GM18498 (cell line): Measurements from ENCODE around the gene ACSF3.

Experiments used
- ATAC-seq: cut with Tn5 transposase; IDR thresholded peaks from one replicate; pipeline ENCODE4 v1.9.1; 2021; ENCODE audit warnings: mild to moderate bottlenecking, moderate library complexity; ENCODE audit not compliant: unreplicated experiment

ACSF3 gene

DNA sequence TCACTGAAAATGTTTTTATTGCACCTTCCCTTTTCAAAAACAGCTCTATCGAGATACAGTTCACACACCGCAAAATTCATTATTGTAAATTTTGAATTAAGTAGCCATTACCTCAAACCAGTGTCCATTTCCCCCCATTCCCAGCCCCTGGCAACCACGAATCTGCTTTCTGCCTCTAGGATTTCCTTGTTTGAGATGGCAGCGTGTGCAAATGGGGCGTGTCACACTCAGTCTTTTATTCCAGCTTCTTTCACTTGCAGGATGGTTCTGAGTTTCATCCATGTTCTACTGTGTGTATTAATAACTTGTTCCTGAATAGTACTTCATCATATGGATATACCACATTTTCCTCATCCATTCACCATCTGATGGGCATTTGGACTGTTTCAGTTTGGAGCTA lies 14.8 kb downstream of the ACSF3 start:
- no peak for ATAC-seq

DNA sequence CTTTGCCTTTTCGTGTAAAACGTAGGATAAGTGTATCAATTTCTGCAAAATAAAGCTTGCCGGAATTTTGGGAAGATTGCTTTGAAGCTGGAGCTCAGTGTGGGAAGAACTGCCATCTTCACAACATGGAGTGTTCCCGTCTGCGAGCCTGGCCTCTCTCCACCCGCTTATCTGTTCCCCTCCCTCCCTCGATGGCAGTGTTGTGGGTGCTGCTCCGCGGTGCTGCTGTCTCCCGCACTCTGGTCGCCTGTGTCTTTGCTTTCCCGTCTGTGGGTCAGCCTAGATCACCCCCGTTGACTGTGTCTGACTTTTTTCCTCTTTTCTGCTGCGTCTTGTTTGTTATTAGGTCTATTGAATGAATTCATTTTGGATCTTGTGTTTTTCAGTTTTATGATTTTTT lies 17.0 kb downstream of the ACSF3 start:
- ATAC-seq: no peak

DNA sequence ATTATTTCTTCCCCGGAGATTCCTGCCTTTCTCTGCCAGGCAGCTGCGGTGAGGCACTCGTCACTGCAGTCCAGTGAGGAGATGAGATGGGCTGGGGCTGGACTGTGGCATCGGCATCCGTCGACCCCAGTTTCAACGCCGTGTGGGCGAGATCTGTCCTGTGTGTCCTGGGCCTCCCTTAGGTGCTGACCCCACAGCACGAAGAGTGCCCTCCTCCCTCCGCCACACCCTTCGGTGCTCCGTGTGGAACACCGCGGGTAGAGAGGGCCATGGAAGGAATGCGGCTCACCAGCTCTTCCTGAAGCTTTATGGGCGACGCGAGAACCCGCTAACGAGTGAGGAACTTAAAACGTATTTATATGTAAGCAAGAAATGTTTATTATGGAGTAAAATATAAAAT lies 17.6 kb downstream of the ACSF3 start:
- ATAC-seq: no peak

DNA sequence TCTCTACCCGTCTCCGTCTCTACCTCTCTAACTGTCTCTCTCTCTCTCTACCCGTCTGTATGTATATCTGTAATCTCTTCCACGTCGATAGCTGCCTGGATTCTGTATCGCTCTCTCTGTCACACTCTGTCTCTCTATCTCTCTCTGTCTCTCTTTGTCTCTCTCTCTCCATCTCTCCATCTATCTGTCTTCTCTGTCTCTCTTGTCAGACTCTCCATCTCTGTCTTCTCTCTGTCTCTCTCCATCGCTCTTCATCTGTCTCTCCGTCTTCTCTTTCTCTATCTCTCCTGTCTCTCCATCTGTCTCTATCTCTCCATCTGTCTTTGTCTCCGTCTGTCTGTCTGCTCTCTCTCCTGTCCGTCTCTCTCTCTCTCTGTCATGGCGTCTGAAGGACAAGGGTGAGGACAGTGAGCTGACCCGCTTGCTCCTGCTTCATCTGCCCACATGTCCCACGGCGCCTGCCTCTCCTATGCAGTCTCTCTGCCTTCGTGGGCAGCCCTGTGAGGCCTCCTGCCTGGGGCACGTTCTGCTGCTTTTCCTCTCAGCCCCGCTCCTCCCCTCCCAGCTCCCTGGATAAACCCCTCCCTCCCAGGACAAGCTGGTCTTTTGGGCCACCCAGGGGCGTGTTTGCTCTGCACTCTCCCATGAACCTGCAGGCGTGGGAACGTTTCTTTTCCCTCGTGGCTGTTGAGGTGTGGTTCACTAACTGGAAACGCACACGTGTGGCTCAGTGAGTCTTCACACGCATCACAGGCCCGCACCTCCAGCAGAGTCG lies 18.9 kb downstream of the ACSF3 start:
- ATAC-seq: no peak

DNA sequence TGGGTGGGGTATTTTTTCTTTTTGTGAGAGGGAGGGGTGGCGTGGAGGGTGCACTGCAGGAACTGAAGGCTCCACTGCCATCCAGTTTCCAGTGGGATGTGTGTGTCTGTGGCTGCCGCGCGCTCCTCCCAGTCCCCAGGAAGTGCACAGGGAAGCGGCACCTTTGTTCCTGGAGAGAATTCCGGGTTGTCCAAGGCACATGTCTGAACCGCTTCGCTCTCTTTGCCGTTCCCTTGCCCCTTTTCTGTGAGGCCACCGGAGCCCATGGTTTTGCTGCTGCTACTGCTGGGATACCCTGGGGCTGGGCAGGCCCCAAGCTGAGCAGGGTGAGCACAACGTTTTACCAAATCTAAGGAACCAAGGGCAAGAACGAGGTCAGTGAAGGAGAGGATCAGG lies 19.5 kb downstream of the ACSF3 start:
- no peak for ATAC-seq

DNA sequence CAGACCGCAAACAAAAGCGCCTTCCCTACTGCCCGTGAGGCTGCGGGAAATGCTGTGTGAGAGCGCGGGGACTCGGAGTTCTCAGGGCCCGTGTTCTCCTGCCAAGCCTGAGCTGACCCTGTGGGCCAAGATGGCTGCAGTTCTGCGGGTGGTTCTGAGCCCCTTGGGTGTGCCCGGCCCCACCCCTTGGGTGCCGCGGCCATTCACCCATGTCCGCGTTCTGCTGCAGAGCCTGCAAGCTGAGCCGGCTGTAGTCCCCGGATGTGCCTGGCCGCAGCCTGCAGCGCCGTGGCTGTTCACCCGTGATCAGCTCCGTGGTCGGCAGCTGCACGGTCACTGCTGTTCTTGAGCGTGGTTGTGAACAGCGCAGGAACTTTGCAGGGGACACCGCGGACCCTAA lies 20.0 kb downstream of the ACSF3 start:
- ATAC-seq: no peak

DNA sequence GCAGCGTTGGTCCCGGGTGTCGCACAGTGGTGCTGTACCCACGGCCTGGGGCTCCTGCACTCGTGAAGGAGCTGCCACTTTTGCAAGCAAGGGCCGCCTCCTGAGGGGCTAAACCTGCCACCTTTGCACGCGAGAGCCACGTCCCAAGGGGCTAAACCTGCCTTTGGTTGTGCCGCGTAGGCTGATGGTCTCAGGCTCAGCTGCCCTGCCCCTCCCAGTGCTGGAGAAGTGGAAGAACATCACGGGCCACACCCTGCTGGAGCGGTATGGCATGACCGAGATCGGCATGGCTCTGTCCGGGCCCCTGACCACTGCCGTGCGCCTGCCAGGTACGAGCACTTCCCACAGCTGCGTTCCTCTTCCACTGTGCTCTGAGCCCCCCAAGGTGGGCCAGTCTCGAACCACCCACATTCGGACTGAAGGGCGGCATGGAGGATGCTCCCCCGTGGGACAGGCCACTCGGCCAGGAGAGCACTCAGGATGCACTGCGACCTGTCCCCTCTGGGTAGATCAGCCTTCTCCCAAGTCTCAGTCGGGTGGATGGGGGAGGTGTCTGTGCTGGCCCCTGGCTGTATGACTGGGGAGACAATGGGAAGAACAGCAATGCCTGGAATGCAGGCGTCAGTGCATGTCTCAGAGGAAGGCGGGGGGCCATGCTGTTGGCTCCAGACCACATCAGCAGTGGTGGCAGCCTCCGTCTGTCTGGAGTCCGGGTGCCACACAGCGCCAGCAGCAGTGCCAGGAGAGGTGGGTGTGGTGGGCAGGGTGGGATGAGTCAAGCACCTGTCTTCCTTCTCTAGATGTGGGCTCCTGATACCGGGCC lies 20.7 kb downstream of the ACSF3 start:
- ATAC-seq: no peak

DNA sequence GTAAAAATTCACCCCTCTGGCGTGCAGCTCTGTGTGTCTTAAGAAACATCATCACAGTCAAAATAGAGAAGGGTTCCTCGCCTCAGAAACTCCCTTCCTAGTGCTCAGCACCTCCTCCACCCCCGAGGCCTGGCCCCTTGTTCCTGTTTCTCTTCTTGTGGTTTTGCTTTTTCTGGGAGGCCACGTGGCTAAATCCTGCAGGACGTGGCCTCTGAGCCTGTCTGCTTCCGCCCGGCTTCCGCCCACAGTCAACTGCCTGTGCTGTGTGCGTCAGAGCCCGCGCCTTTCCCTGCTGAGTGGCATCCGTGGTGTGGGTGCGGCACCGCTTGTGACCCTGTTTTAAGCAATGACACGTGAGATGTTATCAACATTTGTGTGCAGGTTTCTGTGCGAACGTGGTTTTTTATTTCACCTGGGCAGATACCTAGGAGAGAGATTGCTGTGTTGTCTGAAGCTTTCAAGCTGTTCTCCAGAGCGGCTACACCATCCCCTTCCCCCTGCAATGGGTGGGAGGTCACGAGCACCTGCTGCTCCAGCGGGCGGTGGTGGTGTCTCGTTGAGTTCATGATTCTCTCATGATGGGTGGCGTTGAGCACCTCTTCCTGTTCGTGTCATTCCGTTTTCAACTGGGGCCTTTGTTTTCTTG lies 21.7 kb downstream of the ACSF3 start:
- ATAC-seq: peak; percentile 70

DNA sequence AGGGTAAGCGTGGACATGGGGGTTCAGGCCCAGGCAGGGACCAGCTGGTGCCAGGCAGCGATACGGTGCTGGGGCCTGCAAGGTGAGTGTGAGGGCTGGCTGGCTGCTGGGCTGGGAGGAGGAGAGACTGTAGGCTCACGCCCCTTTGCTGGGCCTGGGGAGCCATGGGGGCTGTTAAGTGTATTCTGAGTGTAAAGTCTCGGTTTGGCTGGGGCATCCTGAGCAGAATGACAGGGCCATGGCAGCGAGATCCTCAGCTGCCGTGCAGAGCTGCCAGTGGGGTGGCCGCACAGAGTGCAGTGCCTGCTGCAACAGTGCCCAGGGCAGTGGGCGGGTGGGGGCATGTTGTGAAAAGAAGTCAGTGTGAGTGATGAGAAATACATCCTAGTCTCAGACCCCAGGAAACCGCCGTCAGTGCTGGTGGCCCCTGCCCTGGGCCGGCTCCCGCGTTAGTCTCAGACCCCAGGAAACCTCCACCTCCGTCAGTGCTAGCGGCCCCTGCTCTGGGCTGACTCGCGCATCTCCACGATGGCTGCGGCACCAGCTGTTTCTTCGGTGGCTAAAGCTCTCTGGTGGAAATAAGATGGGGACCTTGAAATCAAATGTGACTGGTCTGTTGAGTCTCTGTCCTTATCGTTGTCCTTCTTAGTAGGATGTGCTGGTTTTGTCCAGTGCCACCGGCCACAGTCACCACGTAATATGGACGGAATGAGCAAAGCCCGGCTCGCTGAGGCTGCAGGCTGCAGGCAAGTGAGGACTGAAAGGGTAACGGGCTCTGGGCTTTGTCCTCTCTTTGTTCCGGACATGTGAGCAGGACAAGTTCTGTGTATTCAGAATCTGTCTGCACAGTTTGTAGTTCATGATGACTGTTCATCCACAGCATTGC lies 22.9 kb downstream of the ACSF3 start:
- ATAC-seq: no peak

DNA sequence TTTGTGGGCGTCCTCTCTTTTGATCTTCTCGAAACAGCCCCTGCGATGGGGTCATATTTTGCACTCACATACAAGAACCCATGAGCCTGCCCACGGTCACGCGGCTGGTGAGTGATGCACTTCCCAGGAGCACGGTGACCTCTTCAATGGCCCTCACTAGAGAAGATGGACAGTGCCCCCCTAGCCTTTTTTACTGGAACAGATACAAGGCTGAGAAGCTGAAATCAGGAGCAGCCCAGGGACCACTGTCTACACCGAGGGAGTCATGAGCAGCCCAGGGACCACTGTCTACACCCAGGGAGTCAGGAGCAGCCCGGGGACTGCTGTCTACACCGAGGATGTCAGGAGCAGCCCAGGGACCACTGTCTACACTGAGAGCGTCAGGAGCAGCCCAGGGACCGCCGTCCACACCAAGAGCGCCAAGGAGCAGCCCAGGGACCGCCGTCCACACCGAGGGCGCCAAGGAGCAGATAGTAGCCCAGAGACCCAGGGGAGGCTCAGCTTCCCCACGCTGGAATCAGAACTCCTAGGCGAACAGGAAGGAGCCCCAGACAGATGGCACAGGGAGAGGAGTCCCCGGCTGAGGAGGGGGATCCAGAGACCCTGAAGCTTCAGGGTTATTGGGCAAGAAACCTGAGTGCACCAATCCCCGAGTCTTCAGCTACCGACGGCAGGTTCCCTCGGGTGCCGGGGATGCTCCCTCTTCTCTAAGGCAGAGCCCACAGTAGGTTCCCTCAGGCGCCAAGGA lies 23.7 kb downstream of the ACSF3 start:
- ATAC-seq: no peak

DNA sequence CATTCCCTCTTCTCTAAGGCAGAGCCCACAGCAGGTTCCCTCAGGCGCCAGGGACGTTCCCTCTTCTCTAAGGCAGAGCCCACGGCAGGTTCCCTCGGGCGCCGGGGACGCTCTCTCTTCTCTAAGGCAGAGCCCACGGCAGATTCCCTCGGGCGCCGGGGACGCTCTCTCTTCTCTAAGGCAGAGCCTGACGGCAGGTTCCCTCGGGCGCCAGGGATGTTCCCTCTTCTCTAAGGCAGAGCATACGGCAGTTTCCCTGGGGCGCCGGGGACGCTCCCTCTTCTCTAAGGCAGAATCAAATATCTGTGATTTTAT lies 24.3 kb downstream of the ACSF3 start:
- no peak for ATAC-seq

DNA sequence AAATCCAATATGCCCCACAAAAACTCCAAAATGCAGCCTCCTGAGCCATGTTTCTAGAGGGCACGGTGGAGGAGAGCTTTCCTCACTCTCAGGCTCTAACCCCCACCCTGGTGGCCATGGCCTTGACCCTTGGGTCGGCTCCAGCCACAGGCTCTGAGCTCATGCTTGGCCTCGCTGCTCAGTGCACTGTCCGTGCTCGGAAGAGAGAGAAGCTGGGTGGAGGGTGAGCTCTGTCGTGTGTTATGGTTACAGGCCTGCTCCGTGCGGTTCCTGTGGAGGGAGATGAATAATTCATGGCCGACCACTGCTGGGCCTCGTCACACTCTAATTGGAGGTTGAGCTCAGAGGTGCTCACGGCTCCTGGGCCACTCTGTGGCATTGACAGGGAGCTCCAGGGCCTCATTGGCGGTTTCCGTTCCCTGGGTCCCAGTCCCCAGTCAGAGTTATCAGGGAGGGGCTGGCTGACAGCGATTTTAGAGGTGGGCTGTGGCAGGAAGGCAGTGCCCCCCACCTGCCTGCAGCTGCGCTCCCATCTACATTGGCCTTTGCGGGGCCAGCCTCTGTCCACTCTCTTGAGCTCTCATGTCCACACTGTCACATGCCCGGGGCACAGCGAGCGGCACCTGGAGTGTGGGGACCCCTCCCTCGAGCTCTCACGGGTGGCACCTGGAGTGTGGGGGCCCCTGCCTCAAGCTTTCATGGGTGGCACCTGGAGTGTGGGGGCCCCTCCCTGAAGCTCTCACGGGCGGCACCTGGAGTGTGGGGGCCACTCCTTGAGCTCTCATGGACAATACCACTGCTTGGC lies 24.9 kb downstream of the ACSF3 start:
- ATAC-seq: no peak

DNA sequence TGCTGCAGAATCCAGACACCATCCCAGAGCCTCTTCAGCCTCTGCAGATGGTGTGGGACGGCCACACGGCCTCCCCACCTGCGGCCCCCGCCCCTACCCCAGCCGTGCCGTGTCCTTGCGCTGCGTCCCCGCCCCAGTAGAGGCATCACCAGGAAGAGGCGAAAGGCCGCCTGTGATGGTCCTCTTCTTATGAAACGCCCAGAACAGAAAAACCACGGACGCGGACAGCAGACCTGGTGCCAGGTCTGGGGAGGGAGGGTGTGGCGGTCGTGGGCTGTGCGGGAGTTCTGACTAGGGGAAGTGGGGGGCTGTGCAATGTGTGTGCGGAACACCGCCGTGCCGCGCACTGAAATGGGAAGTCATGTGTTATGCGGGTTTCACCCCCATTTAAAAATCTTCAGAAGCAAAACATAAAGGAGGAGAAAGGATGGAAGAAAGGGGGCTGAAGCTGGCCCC lies 25.5 kb downstream of the ACSF3 start:
- no peak for ATAC-seq

DNA sequence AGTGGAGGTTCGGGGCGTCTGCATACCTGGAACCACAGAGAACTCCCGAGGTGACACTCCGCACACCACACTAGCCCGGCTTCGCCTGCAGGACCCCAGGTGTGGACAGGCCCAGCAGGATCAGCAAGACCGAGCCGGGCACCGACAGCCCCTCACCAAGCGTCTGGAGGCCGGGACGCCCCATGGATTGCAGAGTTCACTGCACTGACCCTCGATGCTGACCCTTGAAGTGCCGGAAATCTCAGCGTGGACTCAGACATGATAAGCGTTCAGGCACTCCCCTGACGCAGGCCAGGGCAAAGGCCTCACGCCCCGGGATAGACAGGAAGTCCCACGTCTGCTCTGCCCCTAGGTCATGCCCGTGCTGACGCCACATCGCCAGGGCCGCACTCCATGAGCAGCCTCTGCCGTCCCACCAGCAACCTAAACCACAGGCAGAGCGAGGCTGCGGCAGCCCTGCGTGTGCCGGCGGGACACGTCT lies 26.0 kb downstream of the ACSF3 start:
- no peak for ATAC-seq

DNA sequence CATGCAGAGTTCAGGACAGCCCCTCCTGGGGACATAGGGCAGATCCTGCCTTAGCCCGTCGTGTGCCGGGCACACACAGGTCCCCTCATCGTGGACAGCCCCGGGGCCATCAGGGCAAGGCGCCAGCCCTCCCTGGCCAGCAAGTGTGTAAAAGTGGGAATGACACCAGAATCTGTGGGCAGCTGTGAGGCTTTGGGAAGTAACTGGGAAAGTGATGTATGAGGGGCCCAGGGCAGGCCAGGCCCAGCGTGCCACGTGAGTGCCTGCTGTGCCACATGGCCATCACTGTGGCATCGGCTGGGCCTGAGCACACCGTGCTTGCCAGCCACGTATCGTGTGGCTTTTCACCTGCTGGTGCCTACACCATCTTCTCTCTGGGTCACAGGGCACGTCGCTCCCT lies 26.6 kb downstream of the ACSF3 start:
- no peak for ATAC-seq

DNA sequence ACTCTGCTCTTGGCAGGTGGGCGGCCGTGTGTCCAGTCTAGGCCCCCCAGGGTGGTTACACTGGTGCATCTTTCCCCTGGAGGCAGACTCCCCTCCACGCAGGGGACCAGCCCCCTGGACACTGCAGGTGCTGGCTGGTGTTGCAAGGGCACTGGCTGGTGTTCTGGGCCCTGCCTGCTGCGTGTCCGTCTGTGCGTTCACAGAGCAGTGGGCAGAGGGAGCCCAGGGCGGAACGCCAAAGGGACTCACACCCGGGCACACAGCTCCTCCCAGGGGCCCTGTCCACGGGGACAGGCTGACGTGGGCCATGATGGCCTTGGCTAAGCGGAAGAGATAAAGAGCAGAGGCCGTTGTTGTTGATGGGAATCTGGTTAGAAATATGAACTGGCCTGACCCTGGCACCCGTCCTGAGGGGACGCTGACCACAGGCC lies 27.3 kb downstream of the ACSF3 start:
- ATAC-seq: no peak

DNA sequence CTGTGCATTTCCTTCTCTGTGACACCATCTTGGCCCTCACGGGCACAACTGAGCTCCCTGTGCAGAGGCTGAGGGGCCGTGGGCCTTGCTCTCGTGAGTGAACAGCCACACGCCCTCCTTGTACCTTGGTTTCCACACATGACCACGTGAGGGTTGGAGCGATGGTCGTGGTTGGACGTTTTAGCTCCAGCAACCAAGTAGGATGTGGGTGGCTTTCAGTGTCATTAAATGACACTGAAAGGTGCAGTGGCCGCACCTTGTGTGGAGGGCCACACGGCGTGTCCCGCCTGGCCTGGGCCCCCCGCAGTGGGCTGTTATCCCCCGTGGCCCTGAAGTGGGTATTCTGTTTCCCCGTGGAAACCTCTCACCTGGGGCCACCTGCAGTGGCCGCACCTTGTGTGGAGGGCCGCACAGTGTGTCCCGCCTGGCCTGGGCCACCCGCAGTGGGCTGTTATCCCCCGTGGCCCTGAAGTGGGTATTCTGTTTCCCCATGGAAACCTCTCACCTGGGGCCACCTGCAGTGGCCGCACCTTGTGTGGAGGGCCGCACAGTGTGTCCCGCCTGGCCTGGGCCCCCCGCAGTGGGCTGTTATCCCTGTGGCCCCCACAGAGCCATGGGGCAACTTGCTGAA lies 28.2 kb downstream of the ACSF3 start:
- ATAC-seq: no peak

DNA sequence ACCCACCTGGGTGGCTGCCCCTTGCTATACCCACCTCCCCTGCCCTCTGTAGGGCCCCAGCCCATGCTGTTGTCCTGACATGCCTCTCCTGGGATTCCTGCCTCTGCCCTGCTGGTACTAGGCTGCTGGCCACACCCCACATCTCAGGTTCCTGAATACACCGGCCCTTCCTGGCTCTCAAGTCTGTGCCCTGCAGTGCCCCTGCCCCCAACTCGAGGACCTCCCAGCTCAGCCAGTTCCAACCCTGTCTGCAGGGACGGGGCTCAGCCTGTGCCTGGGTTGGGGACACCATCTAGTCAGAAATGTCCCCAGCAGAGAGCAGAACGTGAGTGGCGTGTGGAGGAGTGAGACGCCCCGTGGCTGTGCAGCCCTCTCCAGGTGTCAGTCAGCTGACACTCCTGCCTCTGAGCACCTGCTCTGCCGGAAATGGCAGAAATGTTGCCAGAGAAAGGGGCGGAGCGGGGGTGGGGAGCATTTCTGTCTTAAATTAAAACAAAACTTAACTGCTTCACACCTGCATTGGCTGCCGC lies 28.7 kb downstream of the ACSF3 start:
- no peak for ATAC-seq
